ENCODE results near the gene PDE4D.
"Not testable (repeated sequence)": the region's sequence is repeated elsewhere in the genome, so short reads cannot be mapped to it uniquely, and the experiment has no call there.

PDE4D gene

GRCh38 chr5:59600998-59601397 lies 292.5 kb downstream of the PDE4D start:
- FAIRE-seq, result no peak

GRCh38 chr5:59600153-59600552 lies 293.4 kb downstream of the PDE4D start:
- no peak for FAIRE-seq

- no peak for FAIRE-seq
Observed at GRCh38 chr5:59599729-59600128, 293.8 kb downstream of the PDE4D start.

- FAIRE-seq, result no peak
Observed at GRCh38 chr5:59598547-59598874, 295.0 kb downstream of the PDE4D start.

- FAIRE-seq, result no peak
Observed at GRCh38 chr5:59597690-59598546, 295.6 kb downstream of the PDE4D start.

- FAIRE-seq, result no peak
Observed at GRCh38 chr5:59596586-59597350, 296.8 kb downstream of the PDE4D start.

- not testable (repeated sequence) for FAIRE-seq
Observed at GRCh38 chr5:59594118-59594517, 299.4 kb downstream of the PDE4D start.

GRCh38 chr5:59593439-59594007 lies 300.0 kb downstream of the PDE4D start:
- FAIRE-seq, result no peak

GRCh38 chr5:59592101-59592500 lies 301.4 kb downstream of the PDE4D start:
- no peak for FAIRE-seq

GRCh38 chr5:59591162-59591561 lies 302.4 kb downstream of the PDE4D start:
- FAIRE-seq, result no peak

GRCh38 chr5:59588922-59589321 lies 304.6 kb downstream of the PDE4D start:
- no peak for FAIRE-seq

- no peak for FAIRE-seq
Observed at GRCh38 chr5:59587489-59588337, 305.8 kb downstream of the PDE4D start.

- no peak for FAIRE-seq
Observed at GRCh38 chr5:59586841-59587240, 306.7 kb downstream of the PDE4D start.

- no peak for FAIRE-seq
Observed at GRCh38 chr5:59584858-59585846, 308.4 kb downstream of the PDE4D start.

- FAIRE-seq, result no peak
Observed at GRCh38 chr5:59583810-59584562, 309.5 kb downstream of the PDE4D start.

- no peak for FAIRE-seq
Observed at GRCh38 chr5:59583151-59583809, 310.2 kb downstream of the PDE4D start.

GRCh38 chr5:59582746-59583145 lies 310.8 kb downstream of the PDE4D start:
- FAIRE-seq, result no peak

GRCh38 chr5:59579824-59580167 lies 313.7 kb downstream of the PDE4D start:
- FAIRE-seq, result no peak

- FAIRE-seq, result no peak
Observed at GRCh38 chr5:59579101-59579823, 314.3 kb downstream of the PDE4D start.

GRCh38 chr5:59577485-59577884 lies 316.0 kb downstream of the PDE4D start:
- no peak for FAIRE-seq
